ENCODE results near the gene KATNB1.

Gene KATNB1

GRCh38 chr16:57783883-57784282 is 48.3 kb downstream of the KATNB1 start:
- POLR2A ChIA-PET: interaction anchor here (1.1 kb wide), 1 partner anchor 345 kb away, joined by 3 read pairs; the partner anchor contains the start of gene CFAP20
- no peak for DNase-seq (ENCODE audit: extremely low spot score)
- no peak for TF ChIP-seq SP1 (IDR thresholded peaks at IDR 0.05)
- TF ChIP-seq HDGF (IDR thresholded peaks at IDR 0.05; ENCODE audit: borderline replicate concordance): no peak
- no peak for TF ChIP-seq FOXK2 (IDR thresholded peaks at IDR 0.05)
- no peak for TF ChIP-seq NFRKB (IDR thresholded peaks at IDR 0.05)
- TF ChIP-seq BHLHE40 (IDR thresholded peaks at IDR 0.05; ENCODE audit: borderline replicate concordance): no peak
- no peak for TF ChIP-seq ARNT (IDR thresholded peaks at IDR 0.05)
- CTCF ChIA-PET: interaction anchor here (0.6 kb wide), 1 partner anchor 314 kb away, joined by 3 read pairs; no protein-coding TSS in a partner anchor

- POLR2A ChIA-PET: interaction anchor here (1.1 kb wide), 1 partner anchor 345 kb away, joined by 3 read pairs; the partner anchor contains the start of gene CFAP20
- TF ChIP-seq ZNF384 (IDR thresholded peaks at IDR 0.05) (no peak), BHLHE40 (IDR thresholded peaks at IDR 0.05; ENCODE audit: borderline replicate concordance) (no peak), SP1 (IDR thresholded peaks at IDR 0.05) (no peak), TARDBP (IDR thresholded peaks at IDR 0.05) (no peak), PKNOX1 (IDR thresholded peaks at IDR 0.05) (no peak), ELF4 (IDR thresholded peaks at IDR 0.05) (no peak), ARNT (IDR thresholded peaks at IDR 0.05) (no peak), FOXM1 (IDR thresholded peaks at IDR 0.05; ENCODE audit: borderline replicate concordance) (no peak)
- no peak for DNase-seq (ENCODE audit: extremely low spot score)
- CTCF ChIA-PET: no interaction called here
Observed at GRCh38 chr16:57784334-57784733, 48.8 kb downstream of the KATNB1 start.

GRCh38 chr16:57785385-57785784 is 49.8 kb downstream of the KATNB1 start:
- ChIA-PET POLR2A (interaction anchor here (1.0 to 1.1 kb wide), 2 partner anchors 50 to 344 kb away, joined by 3 read pairs; partner anchors contain the start of gene CFAP20), CTCF (no interaction called here)
- TF ChIP-seq BHLHE40 (IDR thresholded peaks at IDR 0.05; ENCODE audit: borderline replicate concordance) (no peak), FOXA1 (IDR thresholded peaks at IDR 0.05) (no peak)
- no peak for DNase-seq (ENCODE audit: extremely low spot score)

GRCh38 chr16:57785924-57786323 is 50.4 kb downstream of the KATNB1 start:
- ChIA-PET CTCF (no interaction called here), POLR2A (interaction anchor here (1.0 kb wide), 1 partner anchor 51 kb away, joined by 3 read pairs; no protein-coding TSS in a partner anchor)
- TF ChIP-seq L3MBTL2 (conservative IDR thresholded peaks at IDR 0.05) (no peak), ELF4 (IDR thresholded peaks at IDR 0.05) (no peak), PKNOX1 (IDR thresholded peaks at IDR 0.05) (no peak), TARDBP (IDR thresholded peaks at IDR 0.05) (no peak), ARNT (IDR thresholded peaks at IDR 0.05) (no peak), NFRKB (IDR thresholded peaks at IDR 0.05) (no peak), FOXK2 (IDR thresholded peaks at IDR 0.05) (no peak), CTBP1 (IDR thresholded peaks at IDR 0.05; ENCODE audit: borderline replicate concordance) (no peak), HDGF (IDR thresholded peaks at IDR 0.05; ENCODE audit: borderline replicate concordance) (no peak), SUZ12 (IDR thresholded peaks at IDR 0.05) (no peak), FOXA1 (IDR thresholded peaks at IDR 0.05) (no peak), ZNF384 (IDR thresholded peaks at IDR 0.05) (no peak), FOXM1 (IDR thresholded peaks at IDR 0.05; ENCODE audit: borderline replicate concordance) (no peak), LEF1 (IDR thresholded peaks at IDR 0.05; ENCODE audit: borderline replicate concordance) (no peak), SP1 (IDR thresholded peaks at IDR 0.05) (no peak), BHLHE40 (IDR thresholded peaks at IDR 0.05; ENCODE audit: borderline replicate concordance) (no peak)
- DNase-seq (ENCODE audit: extremely low spot score): no peak

GRCh38 chr16:57786632-57787518 is 51.3 kb downstream of the KATNB1 start:
- DNase-seq (ENCODE audit: extremely low spot score): no peak
- TF ChIP-seq SUZ12 (IDR thresholded peaks at IDR 0.05): no peak
- CTCF ChIA-PET: interaction anchor here (0.5 to 1.0 kb wide), 2 partner anchors 11 to 727 kb away, joined by 3 read pairs; no protein-coding TSS in a partner anchor
- POLR2A ChIA-PET: interaction anchor here (1.5 kb wide), 1 partner anchor 52 kb away, joined by 3 read pairs; no protein-coding TSS in a partner anchor

GRCh38 chr16:57787519-57787905 is 51.9 kb downstream of the KATNB1 start:
- CTCF ChIA-PET: interaction anchor here (0.5 to 1.0 kb wide), 2 partner anchors 11 to 726 kb away, joined by 3 read pairs; no protein-coding TSS in a partner anchor
- no peak for DNase-seq (ENCODE audit: extremely low spot score)
- no peak for TF ChIP-seq ELF4 (IDR thresholded peaks at IDR 0.05)
- TF ChIP-seq PKNOX1 (IDR thresholded peaks at IDR 0.05): no peak
- TF ChIP-seq SUZ12 (IDR thresholded peaks at IDR 0.05): no peak
- no peak for TF ChIP-seq NFRKB (IDR thresholded peaks at IDR 0.05)
- TF ChIP-seq LEF1 (IDR thresholded peaks at IDR 0.05; ENCODE audit: borderline replicate concordance): no peak
- TF ChIP-seq FOXM1 (IDR thresholded peaks at IDR 0.05; ENCODE audit: borderline replicate concordance): no peak
- no peak for TF ChIP-seq L3MBTL2 (conservative IDR thresholded peaks at IDR 0.05)
- TF ChIP-seq BHLHE40 (IDR thresholded peaks at IDR 0.05; ENCODE audit: borderline replicate concordance): no peak
- POLR2A ChIA-PET: interaction anchor here (1.5 kb wide), 1 partner anchor 52 kb away, joined by 3 read pairs; no protein-coding TSS in a partner anchor

All from HEK293T (cell line).